Right hindlimb (tissue), 1 donor: ENCODE results near the gene DGCR6L.
"Not testable (repeated sequence)": the region's sequence is repeated elsewhere in the genome, so short reads cannot be mapped to it uniquely, and the experiment has no call there.

ENCODE experiments used
- DNase-seq: peaks from one replicate; pipeline ENCODE4 v3.0.0-alpha.2; 2018

The DGCR6L gene

DNA sequence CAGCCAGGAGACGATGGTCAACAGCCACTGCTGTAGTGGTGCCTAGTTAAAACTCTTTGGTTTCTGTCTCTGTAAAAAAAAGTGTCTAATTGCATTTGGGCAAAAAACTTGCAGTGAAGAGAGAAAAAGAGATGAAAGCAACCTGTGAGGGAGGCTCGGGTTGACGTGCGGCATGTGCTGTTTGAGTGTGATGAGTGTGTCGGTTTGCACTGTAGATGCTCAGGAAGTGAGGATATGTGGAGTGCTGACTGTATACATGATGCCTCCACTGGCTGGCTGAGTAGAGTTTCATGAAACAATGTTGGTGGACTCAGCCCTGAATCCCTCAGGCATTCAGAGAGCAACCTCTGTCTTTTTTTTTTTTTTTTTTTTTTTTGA lies 4.3 kb upstream of the DGCR6L start:
- no peak for DNase-seq

DNA sequence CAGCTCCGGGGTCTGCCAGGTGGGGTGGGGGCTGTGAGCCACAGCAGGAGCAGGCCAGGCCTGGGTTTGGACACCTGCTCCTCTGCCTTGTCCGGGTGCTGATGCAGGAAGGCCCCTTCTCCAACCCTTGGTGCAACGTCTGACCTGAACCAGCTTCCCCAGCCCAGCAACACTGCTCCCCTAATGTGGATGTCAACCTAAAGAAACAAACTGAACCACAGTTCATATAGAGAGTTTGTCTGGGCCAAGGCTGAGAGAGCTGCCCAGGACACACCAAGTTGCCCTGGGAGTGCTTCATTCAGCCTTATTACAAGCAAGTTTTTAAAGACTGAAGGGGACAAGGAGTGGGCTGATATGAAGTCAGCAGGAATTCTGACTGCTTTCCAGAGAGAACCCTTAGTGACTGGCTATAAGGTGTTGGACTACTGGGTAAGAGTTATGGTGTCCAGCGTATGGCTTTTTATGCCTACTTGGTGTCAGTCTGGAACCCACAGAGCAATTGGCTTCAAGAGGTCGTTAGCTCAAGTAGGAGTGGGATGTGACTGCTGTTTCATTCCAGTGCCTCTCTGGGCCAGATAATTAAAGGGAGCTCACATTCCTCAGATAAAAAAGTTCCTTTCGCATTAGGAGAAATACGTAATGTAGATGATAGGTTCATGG lies 1.8 kb upstream of the DGCR6L start:
- peak; percentile 16 for DNase-seq

DNA sequence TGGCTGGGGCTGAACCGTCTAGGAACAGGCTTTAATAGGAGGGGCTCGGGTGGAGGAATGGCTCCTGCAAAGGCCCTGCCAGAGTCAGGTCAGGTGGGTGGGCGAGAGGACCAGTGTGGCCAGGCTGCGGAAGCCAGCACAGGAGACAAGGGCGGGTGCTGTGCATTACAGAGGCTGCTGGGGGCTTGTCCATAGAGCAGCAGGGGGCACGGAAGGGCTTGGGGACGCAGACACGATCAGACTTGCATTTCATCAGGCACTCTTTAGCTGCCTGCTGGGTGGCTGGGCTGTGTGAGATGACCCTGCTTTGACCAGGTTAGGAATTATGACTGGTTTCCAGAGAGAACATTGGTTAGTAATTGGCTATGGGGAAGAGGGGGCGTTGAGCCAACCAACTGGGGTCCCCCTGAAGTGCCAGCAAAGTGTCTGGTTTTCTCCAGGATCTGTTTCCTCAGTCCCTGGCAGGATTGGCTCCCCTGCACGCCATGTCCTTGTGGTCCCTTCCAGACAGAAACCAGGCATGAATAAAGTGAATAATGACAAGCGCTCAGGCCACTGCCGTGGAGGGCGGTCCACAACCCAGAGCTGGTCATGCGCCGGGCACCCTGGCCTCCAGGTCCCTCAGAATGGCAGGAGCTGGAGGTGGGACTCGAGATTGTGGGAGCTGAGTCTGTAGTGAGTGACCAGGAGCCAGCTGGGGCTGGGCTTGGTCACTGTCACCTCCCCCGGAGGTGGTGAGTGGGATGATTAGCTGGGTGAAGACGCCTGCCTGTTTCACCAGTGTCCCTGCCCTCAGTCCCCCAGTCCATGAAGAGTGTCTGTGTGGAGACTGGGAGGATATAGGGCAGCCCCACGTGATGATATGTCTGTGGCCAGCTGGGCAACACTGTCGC lies 1.0 kb upstream of the DGCR6L start:
- DNase-seq, result peak; percentile 16

DNA sequence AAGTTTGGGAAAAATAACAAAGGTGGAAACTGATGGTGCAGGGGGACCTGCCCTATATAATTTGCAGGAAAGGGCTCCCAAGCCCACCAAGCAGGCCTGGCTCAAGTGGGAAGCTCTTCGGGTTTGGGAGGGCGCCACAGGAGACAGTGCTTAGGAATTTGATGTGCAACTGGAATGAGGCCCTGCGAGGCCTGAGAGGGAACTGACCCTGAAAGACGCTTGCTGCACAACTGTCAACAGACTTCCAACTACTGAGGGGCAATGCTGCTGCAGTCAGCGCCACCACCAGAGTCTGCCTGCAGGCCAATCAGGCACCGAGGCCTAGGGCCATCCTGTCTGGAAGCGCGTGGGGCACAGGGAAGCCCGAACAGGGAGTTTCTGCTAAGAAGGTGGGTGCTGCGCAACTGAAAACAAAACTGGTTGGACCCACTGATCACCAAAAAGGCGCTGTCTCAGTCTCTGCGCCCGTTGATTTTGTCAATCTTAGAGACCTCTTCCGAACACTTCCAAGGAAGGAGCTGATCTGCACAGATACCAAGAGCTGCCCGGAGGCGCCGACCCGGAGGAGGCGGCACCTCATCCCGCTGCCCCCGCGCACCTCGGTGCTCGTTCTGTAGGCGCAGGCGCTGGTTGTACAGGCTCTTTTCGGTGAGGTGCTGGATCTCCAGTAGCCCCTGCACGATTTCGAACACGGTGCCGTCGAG lies 667 bp downstream of the DGCR6L start:
- peak; percentile 26 for DNase-seq

DNA sequence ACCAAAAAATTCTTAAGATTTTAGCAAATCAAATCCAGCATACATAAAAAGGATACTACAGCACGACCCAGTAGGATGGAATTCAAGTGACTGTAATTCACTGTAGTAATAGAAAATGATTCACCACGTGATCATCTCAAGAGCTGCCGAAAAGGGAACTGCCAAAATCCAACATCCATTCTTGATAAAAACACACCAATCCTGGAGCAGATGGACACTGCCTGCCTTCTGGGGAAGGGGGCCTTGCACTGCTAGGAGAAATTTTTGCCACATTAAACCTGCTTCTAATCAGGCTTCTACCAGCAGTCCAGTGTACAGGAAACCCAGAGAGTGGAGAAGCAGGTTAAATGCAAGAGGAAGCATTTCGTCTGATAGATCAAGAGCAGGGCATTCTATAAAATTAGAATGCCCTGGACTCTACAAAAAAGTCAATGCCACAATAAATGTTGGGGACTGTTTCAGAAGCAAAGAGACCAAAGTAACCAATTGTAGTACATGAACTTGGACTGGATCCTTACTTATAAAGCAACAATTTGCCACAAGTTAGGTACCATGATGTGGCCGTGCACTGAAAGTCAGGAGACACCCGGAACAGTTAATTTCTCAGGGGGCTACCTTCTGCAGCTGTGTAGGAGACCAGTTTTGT lies 1.7 kb downstream of the DGCR6L start:
- not testable (repeated sequence) for DNase-seq

DNA sequence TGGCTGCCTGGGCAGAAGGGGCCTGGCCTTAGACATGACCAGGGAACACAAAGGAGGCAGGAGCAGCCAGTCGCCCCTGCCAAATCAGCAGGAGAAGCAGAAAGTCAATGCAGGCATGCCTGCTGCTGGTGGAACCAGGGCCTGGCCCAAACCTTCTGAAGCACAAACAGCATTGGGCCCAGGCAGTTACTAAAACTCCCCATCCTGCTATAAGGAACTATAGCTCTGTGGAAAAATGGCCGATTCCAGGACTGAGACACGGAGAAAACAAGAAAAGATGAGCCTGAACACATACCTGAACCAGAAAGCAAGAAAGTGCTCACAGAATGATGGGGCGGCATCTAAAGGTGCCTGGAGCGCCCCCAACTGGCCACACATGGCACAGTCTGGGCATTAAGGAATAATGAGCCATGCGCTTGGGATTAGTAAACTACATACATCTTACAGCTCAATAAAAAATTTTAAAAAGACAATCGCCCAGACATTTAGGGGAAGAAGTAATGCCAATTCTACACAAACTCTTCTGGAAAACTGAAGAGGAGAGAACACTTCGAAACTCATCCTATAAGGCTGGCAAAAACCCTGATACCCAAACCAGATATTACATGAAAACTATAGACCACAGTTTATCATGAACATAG lies 2.3 kb downstream of the DGCR6L start:
- not testable (repeated sequence) for DNase-seq

DNA sequence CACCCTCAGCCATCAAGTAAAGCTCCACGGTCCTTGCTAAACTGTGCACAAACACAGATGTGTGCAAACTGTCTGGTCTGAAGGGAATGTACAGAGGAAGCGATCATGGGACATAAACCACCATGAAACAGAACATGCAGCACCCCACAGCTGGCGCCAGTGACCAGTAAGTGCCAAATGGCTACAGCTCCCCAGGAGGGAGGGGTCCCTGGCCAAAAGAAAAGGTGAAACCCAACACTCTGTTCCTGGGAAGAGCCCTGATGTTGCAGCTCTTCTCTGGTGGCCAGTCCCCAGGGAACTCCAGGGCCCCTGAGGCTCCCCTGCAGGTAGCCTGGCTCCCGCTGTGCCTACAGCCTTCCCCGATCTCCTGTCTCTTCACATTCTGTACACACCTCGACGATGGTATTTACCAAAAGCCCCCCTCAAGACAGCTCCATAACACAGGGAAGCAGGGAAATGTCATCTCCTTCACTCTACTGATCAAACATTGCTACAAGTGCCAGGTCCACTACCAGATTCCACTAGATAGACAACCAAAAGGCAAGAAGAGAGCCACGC lies 2.9 kb downstream of the DGCR6L start:
- DNase-seq, result no peak

DNA sequence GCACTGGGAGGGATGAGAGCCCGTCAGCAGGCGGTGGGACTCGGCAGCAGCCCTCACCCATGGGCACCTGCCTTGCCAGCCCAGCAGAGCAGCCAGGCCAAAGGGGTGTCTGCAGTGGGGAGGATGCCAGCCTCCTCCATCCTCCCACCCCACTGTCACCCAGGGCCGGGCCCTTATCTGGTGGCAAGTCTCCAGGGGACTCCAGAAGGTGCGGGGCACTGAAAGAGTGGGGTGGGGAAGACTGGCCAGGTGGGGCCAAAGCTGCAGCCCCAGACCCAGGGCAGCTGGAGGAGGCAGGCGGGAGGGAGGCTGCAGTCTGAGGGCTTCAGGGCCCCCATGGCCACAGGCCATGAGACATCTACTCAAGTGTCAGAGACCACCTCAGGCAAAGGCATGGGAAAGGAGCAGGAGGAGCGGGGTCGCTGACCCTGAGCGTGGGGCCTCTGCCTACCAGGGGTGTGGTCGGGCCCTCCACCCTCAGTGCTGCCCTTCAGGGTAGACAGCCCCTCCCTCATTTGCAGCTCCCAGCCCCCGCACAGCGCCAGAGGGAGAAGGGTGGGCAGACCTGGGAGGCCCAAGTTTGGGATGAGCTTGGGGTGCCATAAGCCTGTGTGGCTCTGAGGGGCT lies 3.5 kb downstream of the DGCR6L start:
- no peak for DNase-seq

DNA sequence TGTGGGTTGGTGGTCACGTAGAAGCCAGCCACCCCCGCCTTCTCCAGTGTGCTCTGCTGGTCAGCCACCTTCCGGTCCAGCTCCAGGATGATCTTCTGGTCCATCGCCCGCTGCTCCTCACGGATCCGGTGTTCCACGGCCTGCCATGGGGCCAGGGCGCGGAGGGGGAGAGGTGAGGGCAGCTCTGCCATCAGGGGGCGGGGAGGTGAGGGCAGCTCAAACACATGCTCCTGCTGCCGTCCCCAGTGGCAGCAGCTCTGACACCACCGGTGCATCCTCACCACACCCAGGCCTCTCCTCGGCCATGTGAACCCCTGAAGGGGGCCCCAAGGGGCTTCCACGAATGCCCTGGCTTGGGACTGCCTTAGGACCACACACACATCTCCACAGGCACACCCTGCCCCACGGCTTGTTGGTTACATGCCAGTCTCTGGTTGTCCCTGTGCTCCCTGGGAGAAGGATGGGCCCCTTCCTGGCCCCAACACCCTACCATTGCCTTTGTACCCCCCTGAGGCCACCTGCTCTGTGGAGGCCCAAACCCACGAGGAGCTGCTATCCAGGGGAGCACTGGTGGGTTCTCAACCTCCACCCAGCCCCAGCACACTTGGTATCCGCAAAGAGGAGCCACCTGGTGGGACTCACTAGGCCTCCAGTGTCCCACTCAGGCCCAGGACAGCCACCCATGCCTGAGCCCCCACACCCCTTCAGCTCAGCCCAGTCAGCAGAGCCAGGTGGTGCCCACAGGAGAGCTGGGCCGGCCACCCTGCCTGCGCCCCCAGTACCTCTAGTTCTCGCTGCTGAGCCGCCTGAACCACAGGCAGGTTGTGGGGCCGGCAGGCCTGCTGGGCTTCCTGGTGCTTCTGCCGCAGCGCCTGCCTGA lies 4.3 kb downstream of the DGCR6L start:
- no peak for DNase-seq

DNA sequence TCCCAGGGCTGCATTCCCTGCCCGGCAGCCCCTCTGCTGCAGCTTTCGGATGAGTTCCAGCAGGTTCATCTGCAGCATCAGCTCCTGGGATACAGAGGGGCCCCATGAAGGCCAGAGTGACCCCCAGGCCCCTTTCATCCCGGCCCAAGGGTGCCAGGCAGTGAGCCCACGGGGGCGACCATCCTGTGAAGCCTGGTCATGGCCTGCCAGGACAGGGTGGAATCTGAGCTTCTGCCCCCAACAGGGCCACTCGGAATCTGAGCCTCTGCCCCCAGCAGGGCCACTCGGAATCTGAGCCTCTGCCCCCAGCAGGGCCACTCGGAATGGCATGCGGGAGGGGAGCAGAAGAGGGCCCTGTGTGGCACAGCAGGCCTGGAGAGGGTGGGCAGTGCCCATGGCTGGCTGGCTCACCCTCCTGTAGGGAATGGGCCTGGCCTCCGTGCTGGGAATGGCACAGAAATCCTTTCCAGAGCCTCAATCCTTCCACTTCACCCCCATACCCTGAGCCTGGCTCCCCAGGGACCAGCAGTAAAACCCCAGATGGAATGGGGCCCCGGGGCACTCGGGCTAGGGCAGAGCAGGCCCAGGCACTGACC lies 5.0 kb downstream of the DGCR6L start:
- DNase-seq, result not testable (repeated sequence)

DNA sequence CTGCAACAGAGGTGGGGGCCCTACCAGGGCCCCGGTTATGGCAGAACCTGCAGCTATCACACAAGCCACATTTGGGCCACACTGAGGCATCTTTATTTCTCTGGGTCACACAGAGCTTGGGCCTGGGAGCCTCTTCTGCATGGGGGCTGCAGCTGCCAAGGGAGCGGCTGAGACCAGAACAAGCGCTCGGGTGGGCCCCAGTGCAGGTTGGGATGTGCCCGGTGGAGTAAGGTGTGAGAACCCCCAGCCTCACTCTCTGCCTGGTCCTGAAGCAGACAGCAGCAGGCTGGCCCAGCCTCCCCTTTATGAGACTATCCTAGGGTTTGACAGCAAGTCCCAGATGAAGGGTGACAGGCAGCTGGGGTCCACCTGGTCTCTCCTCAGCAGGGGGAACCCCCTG lies 5.7 kb downstream of the DGCR6L start:
- DNase-seq, result not testable (repeated sequence)

DNA sequence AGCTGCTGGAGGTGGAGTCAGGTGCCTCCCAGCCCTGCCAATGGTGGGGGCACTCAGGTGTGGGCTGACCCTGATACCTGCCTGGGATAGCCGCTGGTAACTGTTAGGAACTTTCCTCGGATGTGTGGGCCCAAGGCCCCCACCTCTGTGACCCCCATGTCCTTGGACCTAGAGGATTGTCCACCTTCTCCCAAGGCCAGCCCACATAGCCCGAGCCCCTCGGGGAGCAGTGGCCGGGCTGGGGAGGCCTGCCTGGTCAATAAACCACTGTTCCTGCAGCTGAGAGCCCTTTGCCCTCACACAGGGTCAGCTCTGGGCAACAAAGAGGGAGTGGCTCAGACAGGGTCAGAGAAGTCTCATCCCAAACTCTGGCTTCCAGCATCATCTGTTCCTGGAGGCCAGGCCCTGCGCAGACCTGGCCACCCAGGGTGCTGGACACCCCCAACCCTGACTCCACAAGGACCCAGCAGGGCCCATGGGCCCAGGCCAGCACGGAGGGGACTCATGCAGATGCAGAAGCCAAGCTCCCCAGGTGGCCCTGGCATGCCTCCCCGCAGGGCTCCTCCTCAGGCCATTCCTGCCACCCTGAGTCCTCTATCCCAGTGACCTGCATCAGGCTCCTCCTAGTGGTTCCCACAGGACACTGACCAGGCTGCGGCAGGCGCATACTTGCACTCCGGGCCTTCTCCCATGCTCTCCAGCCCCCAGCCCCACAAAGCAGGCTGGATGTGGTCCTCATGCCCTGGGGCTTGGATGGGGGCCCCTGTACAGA lies 6.4 kb downstream of the DGCR6L start:
- peak; percentile 20 for DNase-seq

DNA sequence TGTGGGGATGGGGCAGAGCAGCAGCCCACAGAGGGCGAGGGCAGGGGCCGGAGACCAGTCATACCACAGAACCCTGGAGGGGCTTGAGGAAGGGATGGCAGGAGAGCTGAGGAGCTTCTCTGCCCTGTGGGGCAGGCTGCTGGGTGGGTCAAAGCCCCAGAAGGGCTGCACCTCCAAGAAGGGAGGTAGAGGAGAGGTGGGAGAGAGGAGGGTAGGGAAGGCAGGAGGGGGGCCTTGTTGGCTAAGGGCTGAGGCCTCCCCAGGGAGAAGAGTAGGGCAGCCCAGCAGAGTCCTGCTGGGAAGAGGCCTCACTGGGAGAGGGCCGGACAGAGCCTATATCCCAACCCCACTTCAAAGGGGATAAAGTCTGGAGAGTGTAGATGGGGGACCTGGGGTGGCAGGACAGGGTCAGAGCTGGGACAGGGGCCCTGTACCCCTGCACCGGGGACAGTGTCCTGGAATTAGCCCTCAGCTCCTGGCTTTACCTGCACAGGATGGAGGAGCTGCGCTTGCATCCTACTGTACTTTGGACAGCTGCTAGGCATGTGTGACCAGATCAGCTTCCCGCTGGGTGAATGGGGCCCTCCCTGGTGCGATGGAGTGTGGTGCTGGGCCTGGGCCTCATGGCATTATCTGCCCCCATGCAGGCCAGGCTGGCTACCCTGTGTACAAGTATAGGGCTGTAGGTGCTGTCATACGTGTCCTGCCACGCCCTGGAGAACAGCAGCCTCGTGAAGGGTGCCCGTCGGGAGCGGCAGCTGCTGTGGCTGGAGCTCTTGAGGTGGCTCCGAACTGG lies 7.3 kb downstream of the DGCR6L start:
- peak; percentile 23 for DNase-seq

DNA sequence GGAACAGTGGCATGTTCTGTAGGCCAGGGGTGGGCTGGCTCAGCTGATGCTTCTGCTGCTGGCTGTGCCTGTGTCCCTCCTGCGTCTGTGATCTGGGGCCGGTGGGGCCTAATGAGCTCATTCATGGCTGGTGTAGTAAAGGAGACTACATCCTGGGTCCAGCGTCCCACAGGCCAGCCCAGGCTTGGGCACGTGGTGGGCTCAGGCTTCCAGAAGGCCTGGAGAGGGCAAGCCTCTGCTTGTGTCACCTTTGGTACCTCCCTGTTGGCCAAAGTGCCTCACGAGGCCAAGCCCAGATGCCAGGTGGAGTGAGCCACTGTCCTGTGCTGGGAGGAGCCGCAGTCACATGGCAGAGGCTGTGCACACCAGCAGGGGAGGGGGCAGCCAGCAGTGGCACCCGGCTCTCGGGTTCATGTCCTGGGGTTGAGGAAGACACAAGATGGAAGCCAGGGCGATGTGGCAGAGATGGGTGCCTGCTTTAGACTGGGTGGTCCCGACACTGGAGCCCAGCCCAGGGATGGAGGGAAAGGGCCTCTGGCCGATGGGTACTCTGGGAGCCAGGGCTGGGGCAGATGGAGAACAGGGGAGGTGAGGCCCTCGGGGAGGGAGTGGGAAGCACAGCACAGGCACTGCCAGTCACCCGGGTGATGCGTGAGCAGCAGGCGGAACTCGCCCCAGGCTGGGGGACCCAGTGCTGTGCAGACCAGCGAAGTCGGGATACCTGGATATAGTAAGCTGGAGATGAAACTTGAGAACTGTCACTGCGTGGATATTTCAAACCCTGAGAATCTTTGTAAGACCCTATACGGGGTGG lies 8.4 kb downstream of the DGCR6L start:
- DNase-seq, result peak; percentile 15

DNA sequence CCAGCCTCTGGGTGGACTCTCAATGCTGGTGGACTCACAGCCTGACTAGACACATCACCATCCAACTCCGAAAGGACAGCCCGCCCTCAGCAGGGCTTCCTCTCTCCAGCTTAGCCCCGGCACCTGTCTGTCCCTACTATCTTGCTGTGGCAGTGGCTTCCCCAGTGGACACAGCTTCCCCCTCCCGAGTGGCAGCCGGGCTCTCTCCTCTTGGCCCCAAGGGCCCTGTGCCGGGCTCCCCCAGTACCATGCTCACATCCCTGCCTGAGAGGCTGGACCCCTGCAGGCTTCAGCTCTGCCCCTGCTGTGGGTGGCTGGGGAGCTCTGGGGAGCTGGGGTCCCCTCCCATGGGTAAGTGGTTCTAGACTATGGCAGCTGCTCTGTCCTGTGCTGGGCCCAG lies 9.1 kb downstream of the DGCR6L start:
- peak; percentile 10 for DNase-seq

DNA sequence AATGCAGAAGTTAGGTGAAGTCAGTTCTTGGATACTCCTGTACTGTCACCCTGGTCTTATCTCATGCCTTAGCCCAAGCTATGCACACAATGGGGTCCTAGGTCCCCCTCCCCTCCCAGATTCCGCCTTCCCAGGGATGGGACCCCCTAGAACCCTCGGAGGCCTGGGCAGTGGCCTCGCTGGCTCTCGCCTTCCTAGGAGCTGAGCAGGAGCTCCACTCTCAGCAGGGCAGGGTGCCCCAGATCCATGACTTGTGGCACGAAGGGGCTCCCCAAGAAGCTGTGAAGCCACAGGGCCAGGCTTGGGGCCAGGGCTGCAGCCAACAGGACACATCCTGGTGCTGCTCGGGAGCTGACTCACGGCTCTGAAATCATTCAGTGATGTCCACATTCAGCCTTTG lies 9.7 kb downstream of the DGCR6L start:
- DNase-seq, result not testable (repeated sequence)

DNA sequence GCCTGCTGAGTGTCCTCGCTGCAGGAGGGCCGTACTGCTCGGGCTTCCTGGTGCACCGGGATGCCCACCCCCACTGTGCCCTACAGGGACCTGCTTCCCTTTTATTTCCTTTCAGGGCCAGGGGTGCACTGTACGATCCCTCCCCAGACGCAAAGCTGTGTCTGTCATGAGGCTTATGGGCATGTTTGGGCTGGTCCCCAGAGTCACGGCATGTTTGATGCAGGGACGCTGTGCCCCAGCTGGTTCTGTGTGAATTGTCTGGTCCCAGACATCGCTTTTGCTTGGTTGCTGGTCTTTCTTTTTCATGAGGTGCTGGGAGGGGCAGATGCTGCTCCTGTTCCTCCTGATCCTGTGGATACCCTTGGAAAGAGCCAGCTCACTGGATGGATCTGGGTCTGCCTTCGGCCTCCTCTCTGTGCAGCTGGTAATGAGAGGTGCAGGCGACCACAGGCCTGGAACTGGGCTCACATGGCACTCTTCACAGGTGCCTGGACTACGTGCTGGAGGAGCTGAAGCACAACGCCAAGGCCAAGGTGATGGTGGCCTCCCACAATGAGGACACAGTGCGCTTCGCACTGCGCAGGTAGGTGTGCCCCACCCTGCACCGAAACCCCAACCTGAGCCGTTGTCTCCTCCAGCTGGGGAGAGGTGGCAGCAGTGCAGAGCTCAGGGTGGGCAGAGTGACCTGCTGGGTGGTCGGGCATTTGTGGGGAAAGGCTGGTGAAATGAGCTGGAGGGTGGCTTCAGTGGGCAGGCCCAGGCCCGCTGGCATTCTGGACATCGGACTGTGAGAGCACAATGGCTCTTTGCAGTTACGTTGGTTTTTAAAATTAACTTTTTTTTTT lies 10.8 kb downstream of the DGCR6L start:
- not testable (repeated sequence) for DNase-seq
